Sigmoid colon (tissue), 4 donors: ENCODE measurements around the gene DUSP22.

Source experiments
- CTCF ChIP-seq, 4 experiments: fragments of 450-650 bp in 3 of 4; fragments of 200-600 bp in 1 of 4; IDR thresholded peaks; one replicate each; pipeline ENCODE4 v1.5.1; 2016 to 2019; ENCODE audit warnings: antibody characterized with exemption in 4 of 4, mild to moderate bottlenecking in 3 of 4, moderate library complexity in 2 of 4
- EP300 ChIP-seq, 4 donors: sonication (generic); formaldehyde crosslinking; IDR thresholded peaks; one replicate each; pipeline ENCODE4 v1.6.1; 2017; ENCODE audit warnings: antibody characterized with exemption in 4 of 4
- POLR2A ChIP-seq, 2 donors: fragments of 450-650 bp; IDR thresholded peaks; one replicate each; pipeline ENCODE4 v1.6.1; 2016; ENCODE audit warnings: antibody characterized with exemption in 2 of 2, mild to moderate bottlenecking in 2 of 2, moderate library complexity in 2 of 2
- POLR2AphosphoS5 ChIP-seq, 4 donors: sonication (generic); formaldehyde crosslinking; IDR thresholded peaks; one replicate each; pipeline ENCODE4 v1.6.1; 2017; ENCODE audit warnings: antibody characterized with exemption in 4 of 4

- TF ChIP-seq CTCF (IDR thresholded peaks at IDR 0.05) (no peak), EP300 (IDR thresholded peaks at IDR 0.05) (no peak), POLR2AphosphoS5 (IDR thresholded peaks at IDR 0.05) (no peak), POLR2A (IDR thresholded peaks at IDR 0.05) (no peak)
Observed at GRCh38 chr6:281469-282103, 10.7 kb upstream of the DUSP22 start.
